Myocyte (in vitro differentiated cells): ENCODE measurements around the gene STIM2. TPM values are rescaled to one million over a fixed set of nuclear protein-coding genes. Genes with fewer than 3 reads are reported as not detected.

Source experiments
- DNase-seq: peaks from one replicate; pipeline ENCODE4 v3.0.0-alpha.2; 2012; ENCODE audit warnings: low read depth
- total RNA-seq: library from RNA; depleted of rRNA; stranded (reverse); fragments of >200 nt; gene quantifications from 2 replicates; pipeline ENCODE4 v1.2.3, GENCODE V29; 2014

Gene STIM2
- total RNA-seq, 1 donor from 2014 or later = 49.1 TPM

DNA sequence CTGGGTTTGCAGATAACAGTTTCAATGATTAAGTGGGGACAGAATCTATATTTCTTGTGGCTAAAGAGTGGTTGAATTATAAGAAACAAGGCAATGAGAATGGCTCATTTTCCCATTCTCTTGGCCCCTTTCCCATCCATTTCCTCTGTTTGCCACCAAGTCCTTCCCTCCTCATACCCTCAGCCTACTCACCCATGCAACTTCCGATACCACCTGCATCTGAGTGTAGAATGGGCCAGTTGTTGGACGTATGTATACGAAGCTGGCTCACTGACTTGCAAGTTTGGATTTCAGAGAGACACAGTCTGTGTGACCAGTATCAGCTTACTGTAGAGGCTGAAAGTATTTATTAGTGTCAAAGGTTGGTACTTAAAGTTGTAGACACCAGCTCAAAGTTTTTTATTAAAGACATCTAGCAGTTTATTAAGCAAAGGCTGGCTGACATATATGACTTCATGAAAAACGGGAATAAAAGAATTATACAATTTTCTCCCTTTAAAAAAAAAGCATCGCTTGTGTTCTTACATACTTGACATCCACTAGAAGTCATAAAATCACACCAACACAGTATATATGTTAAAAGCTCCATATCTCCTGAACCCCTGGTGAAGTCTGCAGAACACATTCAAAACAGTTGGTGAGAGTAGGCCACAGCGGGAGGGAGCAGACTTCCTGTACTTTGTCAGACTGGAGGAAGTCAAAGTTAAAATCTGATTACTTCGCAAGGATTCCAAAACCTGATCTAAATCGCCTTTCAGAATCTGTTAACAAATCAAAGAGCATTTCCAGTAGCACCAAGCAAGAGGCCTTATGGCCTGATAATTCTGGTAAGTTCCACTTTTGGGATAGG lies 22.4 kb upstream of the STIM2 start:
- DNase-seq = no peak

DNA sequence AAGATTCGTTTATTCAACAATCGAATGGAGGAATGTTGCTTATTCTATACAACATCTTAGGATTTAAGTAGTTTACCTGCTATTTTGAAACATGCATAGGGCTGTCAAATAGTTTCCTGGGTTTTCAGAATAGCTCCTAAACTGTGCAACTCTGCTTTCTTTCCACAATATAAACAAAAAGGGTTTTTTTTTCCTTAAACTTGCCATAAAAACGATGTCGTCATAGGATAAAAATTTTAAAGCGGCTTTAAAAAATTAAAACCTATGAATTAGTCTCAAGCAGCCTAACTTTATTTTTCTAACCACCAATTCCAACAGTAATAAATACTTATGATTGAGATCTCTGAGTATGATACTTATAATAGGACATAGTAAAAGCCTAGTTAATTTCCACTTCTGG lies 21.6 kb upstream of the STIM2 start:
- no peak for DNase-seq

DNA sequence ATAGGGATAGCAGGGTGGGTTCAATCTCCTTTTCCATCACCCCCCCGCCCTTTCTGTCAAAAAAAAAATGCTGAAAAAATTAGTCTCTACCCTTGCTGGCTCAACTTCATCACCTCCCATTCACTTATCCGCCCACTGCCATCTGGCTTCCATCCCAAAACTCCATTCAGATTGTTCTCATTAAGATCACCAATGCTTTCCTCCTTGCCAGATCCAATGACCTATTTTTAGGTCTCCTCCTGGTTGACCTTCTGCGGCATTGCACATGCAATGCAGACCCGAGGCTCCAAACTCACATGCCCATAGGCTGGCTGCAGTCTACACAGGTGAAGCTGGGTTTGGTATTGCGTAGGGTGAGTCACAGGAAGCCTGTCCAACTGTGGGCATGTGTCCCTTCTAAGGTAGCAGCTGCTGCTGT lies 21.1 kb upstream of the STIM2 start:
- peak; percentile 77 for DNase-seq

DNA sequence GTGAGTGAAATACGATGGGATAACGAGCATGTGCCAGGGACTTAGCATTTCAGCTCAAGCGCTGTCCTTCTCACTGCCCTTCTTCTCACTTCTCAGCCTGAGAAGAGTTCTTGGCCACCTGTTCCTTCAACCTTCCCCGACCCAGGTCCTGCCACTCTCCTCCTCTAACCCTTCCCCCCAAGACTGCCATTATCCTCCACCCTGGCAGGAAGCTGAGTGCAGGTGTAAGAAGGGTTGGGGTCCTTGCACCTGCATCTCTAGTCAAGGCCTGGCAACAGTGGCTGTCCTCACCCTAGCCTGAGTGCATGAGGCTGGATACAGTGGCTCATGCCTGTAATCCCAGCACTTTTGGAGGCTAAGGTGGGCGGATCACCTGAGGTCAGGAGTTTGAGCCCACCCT lies 19.9 kb upstream of the STIM2 start:
- DNase-seq = no peak

DNA sequence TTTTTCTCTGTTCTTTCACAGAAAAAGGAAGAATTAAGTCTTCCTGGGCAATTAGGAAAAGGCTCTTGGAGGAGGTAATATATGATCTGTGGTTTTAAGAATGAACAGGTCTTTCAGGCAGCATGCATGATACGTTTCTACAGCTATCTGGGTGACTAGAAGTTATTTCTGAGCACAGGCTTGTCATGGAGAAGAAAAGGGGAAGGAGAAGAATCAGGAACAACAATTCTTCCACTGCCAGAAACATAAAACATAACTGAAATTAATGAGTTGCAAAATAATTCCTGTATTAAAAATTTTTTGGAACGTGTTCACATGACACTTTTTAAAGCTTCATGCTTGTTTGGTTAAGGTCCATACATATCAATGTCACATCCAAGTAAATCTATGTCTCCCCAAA lies 17.7 kb upstream of the STIM2 start:
- DNase-seq = no peak

DNA sequence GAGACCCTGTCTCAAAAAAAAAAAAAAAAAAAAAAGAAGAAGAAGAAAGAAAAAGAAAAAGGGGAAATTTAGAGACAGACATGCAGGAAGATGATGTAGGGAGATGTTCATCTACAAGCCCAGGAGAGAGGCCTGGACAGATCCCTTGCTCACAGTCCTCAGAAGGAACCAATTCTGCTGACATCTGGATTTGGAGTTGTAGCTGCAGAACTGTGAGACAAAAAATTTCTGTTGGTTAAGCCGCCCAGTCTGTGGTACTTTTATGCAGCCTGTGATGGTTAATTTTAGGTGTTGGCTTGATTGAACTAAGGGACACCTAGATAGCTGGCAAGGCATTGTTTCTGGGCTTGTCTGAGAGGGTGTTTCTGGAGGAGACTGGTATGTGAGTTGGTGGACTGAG lies 10.1 kb upstream of the STIM2 start:
- DNase-seq = no peak

DNA sequence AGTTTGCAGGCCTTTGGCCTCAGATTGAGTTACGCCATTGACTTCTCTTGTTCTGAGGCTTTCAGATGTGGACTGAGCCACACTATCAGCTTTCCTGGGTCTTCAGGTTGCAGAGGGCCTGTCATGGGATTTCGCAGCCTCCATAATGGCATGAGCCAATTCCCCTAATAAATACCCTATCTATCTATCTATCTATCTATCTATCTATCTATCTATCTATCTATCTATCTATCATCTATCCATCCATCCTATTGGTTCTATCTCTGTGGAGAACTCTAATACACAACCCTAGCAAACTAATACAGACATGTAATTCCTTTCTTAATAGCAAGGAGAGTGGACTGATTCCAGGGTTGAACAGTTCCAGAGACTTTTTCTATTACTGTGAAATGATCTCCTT lies 9.5 kb upstream of the STIM2 start:
- no peak for DNase-seq

DNA sequence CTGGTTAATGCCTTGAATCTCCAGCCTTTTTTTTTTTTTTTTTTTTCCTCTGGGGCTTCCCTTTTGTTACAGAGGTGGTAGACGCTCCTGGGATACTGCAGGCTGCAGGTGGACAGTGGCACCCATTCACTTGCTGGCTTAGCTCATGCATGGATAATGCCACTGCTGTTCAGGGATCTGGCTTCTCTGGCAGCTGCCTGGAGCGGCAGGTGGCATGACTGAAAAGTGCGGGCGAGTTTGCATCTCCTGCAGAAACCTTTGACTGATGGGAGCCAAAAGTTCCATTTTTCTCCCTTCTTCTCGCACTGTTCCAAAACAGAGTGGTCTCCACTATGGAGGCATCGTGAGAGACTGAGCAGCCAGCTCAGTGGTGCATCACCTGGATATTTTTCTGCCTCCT lies 5.9 kb upstream of the STIM2 start:
- peak; percentile 34 for DNase-seq

DNA sequence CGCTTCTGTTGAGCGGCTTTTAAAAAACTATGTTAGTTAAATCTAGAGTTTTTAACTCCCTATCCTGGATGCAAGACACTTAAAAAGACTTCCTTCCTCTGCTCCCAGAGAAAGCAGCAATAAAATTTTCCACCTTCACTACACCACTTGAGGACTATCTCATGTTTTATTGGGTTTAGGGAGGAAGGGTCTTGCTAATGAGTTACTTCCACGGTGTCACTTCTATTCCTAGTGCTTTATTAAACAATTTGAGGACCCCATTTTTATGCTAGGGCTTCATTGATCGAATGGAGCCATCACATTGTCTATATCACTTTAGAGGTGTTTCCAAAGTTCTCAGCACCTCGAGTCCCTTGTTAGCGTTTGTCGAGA lies 3.7 kb upstream of the STIM2 start:
- no peak for DNase-seq

DNA sequence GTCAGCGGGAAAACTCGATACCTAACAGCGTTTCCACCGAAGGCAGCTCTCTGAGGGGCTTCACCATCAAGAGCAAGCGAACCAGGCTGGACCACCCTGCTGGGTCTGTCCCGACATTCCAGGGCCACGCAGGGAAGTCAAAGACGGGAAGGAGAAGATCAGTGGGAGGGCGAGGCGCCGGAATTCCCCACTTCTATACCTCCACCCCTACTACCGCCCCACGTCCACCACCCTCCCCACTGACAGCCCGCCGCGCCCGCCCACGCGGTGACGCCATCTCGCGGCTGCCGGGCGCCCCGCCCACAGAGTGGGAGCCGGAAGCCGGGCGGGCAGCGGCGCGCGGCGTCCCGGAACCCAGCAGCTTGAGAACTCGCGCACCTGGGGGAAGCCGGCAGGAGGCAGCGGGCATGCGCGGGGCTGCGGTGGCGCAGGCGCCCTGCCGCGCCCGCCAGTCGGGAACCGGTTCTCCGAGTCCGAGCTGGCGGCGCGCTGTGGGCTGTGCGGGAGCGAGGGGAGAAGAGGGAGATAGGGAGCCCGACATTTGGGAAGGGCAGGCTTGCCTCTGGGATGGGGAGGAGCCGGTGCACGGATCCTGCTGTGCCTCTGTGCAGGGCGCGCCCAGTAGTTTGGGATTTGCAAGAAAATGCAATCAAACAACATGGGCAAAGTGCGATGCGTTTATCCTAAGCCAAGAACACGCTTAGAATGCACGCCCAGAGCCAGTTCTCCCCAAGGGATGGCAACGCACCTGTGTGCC lies 3.2 kb upstream of the STIM2 start:
- peak; percentile 84 for DNase-seq

DNA sequence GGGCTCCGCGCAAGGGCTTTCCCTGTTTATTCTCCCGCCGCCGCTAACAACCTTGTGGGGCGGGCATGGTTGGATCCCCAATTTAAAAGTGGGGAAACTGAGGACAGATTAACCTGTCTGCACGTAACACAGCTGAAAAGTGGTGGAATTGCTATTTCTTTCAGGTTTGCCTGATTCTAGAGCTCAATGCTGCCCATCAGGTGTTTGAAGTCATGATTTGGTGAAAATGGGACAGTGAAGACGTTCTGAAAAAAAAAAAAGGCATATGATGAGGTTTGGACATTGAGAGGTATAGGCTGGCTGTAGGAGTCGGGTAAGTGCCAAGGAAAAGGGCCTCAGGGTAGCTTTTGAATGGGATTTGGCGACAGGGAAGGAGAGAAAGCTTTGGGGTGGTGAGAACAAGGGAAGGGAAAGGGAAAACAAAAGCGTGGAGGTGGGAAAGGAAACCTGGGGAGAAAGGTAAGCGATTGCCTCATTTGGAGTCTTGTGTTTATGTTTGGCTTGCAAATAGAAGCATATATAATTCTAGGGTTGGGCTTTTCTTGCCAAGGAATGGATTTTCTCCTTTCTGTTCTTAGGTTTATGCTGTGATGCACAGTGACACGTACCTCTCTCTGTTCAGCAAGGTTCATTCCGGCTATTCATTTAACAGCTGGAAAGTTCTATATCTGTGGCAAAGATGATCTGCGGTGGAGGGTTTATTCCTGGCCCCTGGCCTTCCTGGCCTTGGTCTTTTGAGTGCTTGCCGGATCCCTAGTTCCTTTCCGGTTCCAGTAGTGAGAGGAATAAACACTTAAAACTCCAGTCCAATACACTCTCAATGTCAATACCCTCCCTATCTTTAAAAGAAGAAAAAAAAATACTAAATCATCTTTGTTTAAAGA lies 2.4 kb upstream of the STIM2 start:
- peak; percentile 54 for DNase-seq

DNA sequence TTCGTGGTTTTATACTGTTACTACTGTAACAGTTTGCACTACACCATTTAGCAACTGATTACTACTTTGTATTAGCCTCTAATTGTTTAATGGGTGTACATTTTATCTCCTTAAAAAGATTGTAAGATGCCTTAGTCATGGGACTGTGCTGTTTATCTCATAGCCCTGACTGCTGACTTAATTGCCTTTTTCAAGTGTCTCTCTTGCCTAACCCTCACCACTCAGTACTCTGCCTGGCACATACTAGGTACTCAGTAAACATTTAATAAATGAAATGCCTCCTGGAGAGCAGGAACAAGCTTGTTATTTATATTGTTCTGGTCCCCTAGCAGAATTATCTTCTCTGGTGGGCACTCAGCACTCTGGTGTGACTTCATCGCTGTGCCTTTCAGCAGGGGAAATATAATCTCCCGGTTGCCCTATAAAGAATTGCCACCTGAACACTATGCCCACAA lies 1.7 kb upstream of the STIM2 start:
- DNase-seq = peak; percentile 46

DNA sequence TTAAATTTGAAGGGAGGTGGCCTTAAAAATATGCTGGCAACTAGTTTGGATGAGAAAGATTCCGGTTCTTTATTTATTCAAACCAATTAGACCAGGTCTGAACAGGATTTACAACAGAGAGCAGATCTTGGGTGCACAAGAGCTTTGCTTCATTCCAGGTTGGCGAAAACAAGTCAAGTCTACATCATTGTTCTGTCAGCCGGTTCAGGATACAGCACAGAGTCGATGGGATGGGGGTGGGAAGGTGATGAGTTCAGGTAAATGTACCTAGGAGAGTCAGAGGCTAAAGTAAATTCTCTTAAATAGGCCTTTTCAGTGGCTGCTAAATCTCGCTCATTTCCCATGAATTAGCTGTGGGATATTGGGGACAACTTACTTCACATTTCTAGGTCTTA lies 882 bp upstream of the STIM2 start:
- DNase-seq = peak; percentile 20

DNA sequence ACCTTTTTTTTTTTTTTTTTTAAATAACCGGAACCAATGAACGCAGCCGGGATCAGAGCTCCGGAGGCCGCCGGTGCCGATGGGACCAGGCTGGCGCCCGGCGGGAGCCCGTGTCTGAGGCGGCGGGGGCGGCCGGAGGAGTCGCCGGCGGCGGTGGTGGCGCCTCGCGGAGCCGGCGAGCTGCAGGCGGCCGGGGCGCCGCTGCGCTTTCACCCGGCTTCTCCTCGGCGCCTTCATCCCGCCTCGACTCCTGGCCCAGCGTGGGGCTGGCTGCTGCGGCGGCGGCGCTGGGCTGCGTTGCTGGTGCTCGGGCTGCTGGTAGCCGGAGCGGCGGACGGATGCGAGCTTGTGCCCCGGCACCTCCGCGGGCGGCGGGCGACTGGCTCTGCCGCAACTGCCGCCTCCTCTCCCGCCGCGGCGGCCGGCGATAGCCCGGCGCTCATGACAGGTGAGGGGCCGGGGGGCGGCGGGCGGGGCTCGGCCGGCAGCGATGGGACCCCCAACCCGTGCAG lies 337 bp downstream of the STIM2 start:
- DNase-seq = peak; percentile 59

DNA sequence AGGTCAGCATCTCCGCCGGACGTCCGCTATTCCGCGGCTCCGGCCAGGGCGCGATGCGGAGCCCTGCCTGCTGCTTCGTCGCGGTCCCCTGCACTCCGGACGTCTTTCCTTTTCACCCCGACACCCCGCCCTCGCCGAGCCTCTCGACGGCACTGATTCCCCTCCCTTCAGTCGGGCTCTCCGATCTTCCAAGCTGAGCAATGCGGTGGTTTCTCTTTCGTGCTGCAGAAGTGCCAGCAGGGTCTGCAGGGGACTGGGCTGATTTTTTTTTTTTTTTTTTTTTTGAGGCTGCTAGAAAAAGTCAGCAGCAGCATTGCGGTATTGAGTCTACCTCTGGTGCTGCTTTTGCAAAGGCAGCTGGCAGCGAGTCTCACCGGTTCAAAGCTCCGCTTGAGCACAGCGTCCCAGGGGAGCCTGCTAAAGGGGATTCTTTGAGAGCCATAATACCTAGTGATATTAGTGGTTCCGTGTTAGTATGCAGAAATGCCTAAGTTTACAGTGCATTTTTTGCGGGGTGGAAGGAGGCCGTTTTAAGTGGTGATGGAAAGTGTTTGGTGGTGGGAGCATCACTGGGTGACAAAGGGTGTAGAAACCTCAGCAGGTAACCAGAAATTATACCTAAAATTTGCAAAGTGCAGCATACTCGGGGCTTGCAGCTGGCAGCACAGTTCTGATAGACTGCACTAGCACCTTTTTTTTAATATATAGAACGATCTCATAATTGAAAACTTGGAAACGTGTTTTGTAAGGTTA lies 969 bp downstream of the STIM2 start:
- DNase-seq = peak; percentile 75

DNA sequence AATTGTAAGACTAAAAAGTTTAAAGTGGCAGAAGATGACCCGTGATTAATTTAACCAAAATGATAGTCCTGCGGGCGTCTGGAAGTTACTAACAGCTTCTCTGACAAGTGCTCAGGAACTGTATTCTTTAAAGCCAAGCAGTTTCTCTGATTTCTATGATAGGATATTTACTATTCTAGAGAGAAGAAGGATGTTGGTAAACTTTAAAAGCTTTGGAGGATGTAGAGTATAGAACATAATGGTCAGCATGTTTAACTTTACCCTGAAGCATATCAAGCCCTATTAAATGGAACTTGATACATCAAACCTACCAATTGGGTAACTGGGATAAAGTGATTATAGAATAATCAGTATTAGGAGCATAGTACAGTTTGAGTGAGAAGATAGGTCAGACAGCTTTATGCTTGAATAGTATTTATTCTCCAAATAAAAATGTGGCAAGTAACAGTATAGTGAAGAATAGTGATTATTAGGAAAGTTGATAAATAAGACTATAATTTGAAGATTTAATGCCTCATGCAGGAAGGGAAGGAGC lies 1.8 kb downstream of the STIM2 start:
- DNase-seq = peak; percentile 32

DNA sequence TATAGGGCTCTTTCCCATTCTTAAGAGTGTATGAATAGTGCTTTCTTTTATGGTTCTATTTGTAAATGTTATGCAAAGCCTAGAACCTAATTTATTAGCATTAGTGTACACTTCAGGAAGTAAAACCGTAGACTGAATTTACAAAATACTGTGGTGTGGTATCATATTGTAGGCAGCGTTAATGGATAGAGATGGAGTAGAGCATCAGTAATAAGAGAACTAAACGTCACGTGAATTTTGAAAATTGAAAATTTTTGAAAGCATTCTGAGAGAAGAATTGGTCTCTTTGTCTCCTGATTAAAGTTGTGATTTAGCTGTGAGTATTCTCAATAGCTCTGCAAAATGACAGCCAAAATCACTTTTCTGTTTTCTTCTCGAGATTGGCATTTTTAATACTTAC lies 2.9 kb downstream of the STIM2 start:
- peak; percentile 22 for DNase-seq

DNA sequence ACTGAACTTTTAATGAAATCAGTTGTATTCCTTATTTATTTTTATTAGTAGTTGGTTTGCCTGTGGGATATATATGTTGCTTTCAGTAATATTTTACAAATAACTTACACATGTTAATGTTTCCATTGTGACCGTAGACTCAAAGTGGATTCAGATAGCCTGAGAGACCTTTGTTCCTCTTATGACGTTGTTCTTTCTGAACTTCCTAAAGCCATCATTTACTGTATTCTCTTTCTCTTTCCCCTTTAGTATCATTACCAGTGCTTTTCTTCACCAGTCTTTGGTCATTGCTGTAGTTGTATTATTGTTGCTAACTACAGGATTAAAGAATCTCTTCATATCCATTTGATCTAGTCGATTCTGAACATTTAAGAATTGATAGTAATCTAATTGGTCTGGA lies 4.3 kb downstream of the STIM2 start:
- DNase-seq = no peak

DNA sequence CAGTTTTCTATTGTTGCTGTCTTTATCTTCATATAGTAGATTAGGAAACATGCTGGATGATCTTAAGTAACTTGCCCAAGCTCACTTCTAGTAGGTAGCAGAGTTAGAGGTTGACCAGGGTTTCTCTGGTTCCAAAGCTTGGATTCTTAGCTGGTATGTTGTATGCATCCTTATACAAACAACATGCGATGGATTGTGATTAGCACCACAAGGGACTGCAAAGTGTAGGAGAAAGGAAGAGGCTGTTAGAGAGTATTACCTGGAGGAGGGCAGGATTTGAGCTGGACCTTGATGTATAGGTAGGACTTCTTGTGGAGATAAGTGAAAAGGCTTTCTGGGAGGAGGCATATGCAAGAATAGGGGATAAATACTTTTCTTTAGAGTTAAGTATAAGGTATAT lies 5.6 kb downstream of the STIM2 start:
- no peak for DNase-seq

DNA sequence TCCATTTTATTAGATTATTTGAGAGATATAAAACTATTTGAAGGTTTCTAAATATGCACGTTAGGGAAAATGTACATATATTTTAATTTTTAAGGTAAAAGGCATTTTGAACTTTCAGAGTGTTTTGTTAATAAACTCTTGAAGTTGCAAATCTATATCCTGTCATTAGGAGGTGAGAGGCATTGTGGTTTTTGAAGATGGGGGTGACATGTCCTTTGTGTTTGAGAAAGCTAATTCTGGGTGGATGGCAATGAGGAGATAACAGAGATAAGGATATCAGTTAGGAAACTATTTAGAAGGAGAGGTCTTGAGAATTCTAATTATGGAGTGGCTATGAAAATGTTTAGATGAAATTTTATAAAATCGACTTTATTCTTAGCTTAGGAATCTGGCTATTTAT lies 6.1 kb downstream of the STIM2 start:
- DNase-seq = no peak
